Ishikawa (cell line): Measurements from ENCODE around the gene TFAP2A.
A peak's percentile ranks its signal among the peaks of the same experiment; 100 is the strongest.

Source experiments
- CEBPB ChIP-seq: IDR thresholded peaks from 2 replicates; pipeline ENCODE4 v1.6.1; 2012
- CREB1 ChIP-seq: IDR thresholded peaks from 2 replicates; pipeline ENCODE4 v1.6.1; 2012; ENCODE audit warnings: low read depth
- EP300 ChIP-seq: IDR thresholded peaks from 2 replicates; pipeline ENCODE4 v1.6.1; 2012; ENCODE audit warnings: borderline replicate concordance
- REST ChIP-seq: IDR thresholded peaks from 2 replicates; pipeline ENCODE4 v1.6.1; 2012; ENCODE audit warnings: low read depth, mild to moderate bottlenecking
- TAF1 ChIP-seq: IDR thresholded peaks from 2 replicates; pipeline ENCODE4 v1.6.1; 2012; ENCODE audit warnings: low read depth, mild to moderate bottlenecking
- YY1 ChIP-seq: IDR thresholded peaks from 2 replicates; pipeline ENCODE4 v1.6.1; 2012; ENCODE audit warnings: low read depth
- ZBTB7A ChIP-seq: IDR thresholded peaks from 2 replicates; pipeline ENCODE4 v1.6.1; 2012; ENCODE audit warnings: low read depth
- TF ChIP-seq, protein P1 (sequence below): IDR thresholded peaks from 2 replicates; pipeline ENCODE4 v1.6.1; 2012

DNA sequence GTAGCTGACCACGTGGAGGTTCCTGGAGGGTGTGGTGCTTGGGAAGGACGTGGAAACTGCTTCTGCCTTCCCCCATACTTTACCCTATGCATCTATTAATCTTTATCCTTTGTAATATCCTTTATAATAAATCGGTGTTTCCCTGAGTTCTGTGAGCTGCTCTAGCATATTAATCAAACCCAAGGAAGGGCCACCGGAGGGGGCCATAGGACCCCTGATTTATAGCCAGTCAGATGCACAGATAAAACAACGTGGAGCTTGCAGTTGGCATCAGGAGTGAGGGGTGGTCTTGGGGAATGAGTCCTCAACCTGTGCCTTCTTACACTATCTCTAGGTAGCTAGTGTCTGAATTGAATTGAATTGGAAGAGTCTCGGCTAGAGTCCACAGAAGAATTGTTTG is 36.5 kb upstream of the TFAP2A start:
- TF ChIP-seq, protein P1, sequence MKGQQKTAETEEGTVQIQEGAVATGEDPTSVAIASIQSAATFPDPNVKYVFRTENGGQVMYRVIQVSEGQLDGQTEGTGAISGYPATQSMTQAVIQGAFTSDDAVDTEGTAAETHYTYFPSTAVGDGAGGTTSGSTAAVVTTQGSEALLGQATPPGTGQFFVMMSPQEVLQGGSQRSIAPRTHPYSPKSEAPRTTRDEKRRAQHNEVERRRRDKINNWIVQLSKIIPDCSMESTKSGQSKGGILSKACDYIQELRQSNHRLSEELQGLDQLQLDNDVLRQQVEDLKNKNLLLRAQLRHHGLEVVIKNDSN, result no peak
- TF ChIP-seq TAF1 (no peak), REST (no peak), YY1 (no peak), CEBPB (no peak), EP300 (no peak), ZBTB7A (peak; percentile 12; the same call in 1 of the 2 replicates), CREB1 (no peak)
